CD14-positive monocyte (primary cell): ENCODE data around the gene ZNF774. TPM values are rescaled to one million over a fixed set of nuclear protein-coding genes. Genes with fewer than 3 reads are reported as not detected.

Experiments used
- DNase-seq, 3 donors: peaks; one replicate each; pipeline ENCODE4 v3.0.0-alpha.2; 2011 to 2022
- H2AFZ ChIP-seq: 2 replicates; pipeline ENCODE4 v1.6.0; 2012; ENCODE audit warnings: mild to moderate bottlenecking, low read depth, low read length, inconsistent platforms; ENCODE audit not compliant: insufficient read depth, poor library complexity, severe bottlenecking
- H3K27ac ChIP-seq, 2 donors: 1 replicate in 1 of 2; 2 replicates in 1 of 2; pipeline ENCODE4 v1.5.1; 2012 to 2013; ENCODE audit warnings: low read length in 2 of 2, control low read depth in 1 of 2, inconsistent platforms in 1 of 2, low read depth in 1 of 2, mild to moderate bottlenecking in 1 of 2
- H3K27me3 ChIP-seq, 2 donors: one replicate each; pipeline versions ENCODE4 v1.6.0 to v1.6.1; 2011 to 2013; ENCODE audit warnings: low read length in 2 of 2; ENCODE audit not compliant: control insufficient read depth in 2 of 2, insufficient read depth in 2 of 2
- H3K36me3 ChIP-seq, 2 donors: replicated peaks in 1 of 2; 1 replicate in 1 of 2; 2 replicates in 1 of 2; pipeline versions ENCODE4 v1.5.1 to v1.6.1; 2012 to 2013; ENCODE audit warnings: low read length in 2 of 2, control low read depth in 1 of 2, inconsistent platforms in 1 of 2, mild to moderate bottlenecking in 1 of 2; ENCODE audit not compliant: insufficient read depth in 2 of 2, control insufficient read depth in 1 of 2
- H3K4me1 ChIP-seq, 2 donors: 1 replicate in 1 of 2; 2 replicates in 1 of 2; pipeline versions ENCODE4 v1.5.1 to v1.6.1; 2012 to 2013; ENCODE audit warnings: low read length in 2 of 2, control low read depth in 1 of 2, inconsistent platforms in 1 of 2, mild to moderate bottlenecking in 1 of 2, moderate library complexity in 1 of 2; ENCODE audit not compliant: insufficient read depth in 2 of 2, control insufficient read depth in 1 of 2
- H3K4me2 ChIP-seq: replicated peaks from 2 replicates; pipeline ENCODE3; 2012; ENCODE audit warnings: low read length, moderate library complexity, mild to moderate bottlenecking; ENCODE audit not compliant: poor library complexity, severe bottlenecking; ENCODE audit errors: extremely low read depth
- H3K4me3 ChIP-seq, 3 experiments: fragments of 200-600 bp in 1 of 3; sonication (generic) in 1 of 3; replicated peaks in 1 of 3; 1 replicate in 2 of 3; 2 replicates in 1 of 3; pipeline ENCODE4 v1.5.1; 2011 to 2013; ENCODE audit warnings: low read length in 3 of 3, mild to moderate bottlenecking in 3 of 3, control low read depth in 2 of 3, low read depth in 2 of 3, inconsistent platforms in 1 of 3, moderate library complexity in 1 of 3
- H3K79me2 ChIP-seq: 2 replicates; pipeline ENCODE4 v1.6.0; 2012; ENCODE audit warnings: mild to moderate bottlenecking, control low read depth, inconsistent platforms, low read length, moderate library complexity; ENCODE audit not compliant: insufficient read depth
- H3K9ac ChIP-seq: 2 replicates; pipeline ENCODE4 v1.6.0; 2017; ENCODE audit warnings: low read length, mild to moderate bottlenecking; ENCODE audit not compliant: insufficient read depth, poor library complexity, severe bottlenecking
- H3K9me3 ChIP-seq, 2 donors: replicated peaks in 1 of 2; 1 replicate in 1 of 2; 2 replicates in 1 of 2; pipeline versions ENCODE4 v1.5.1 to v1.6.1; 2012 to 2013; ENCODE audit warnings: low read length in 2 of 2, control low read depth in 1 of 2; ENCODE audit not compliant: control insufficient read depth in 1 of 2, insufficient read depth in 1 of 2
- H4K20me1 ChIP-seq: 2 replicates; pipeline ENCODE4 v1.6.0; 2012; ENCODE audit warnings: mild to moderate bottlenecking, low read length, control low read depth, moderate library complexity; ENCODE audit not compliant: insufficient read depth
- H3K27ac Mint-ChIP-seq, 7 donors: one replicate each; pipeline ENCODE4 v1.8.0; 2020; ENCODE audit warnings: mild to moderate bottlenecking in 7 of 7, mixed read lengths in 7 of 7, moderate library complexity in 6 of 7, inconsistent platforms in 2 of 7
- H3K27me3 Mint-ChIP-seq, 3 donors: one replicate each; pipeline ENCODE4 v1.8.0; 2021 to 2022; ENCODE audit warnings: low read depth in 3 of 3, mild to moderate bottlenecking in 3 of 3, mixed read lengths in 3 of 3, moderate library complexity in 3 of 3, inconsistent platforms in 1 of 3
- H3K36me3 Mint-ChIP-seq, 2 donors: one replicate each; pipeline ENCODE4 v1.8.0; 2020; ENCODE audit warnings: mixed read lengths in 2 of 2, inconsistent platforms in 1 of 2, mild to moderate bottlenecking in 1 of 2
- H3K4me1 Mint-ChIP-seq: one replicate; pipeline ENCODE4 v1.8.0; 2020; ENCODE audit warnings: mild to moderate bottlenecking, mixed read lengths
- H3K4me3 Mint-ChIP-seq, 2 donors: one replicate each; pipeline ENCODE4 v1.8.0; 2020; ENCODE audit warnings: mild to moderate bottlenecking in 2 of 2, mixed read lengths in 2 of 2, moderate library complexity in 1 of 2
- H3K9me3 Mint-ChIP-seq, 7 donors: one replicate each; pipeline ENCODE4 v1.8.0; 2020 to 2022; ENCODE audit warnings: mixed read lengths in 7 of 7, mild to moderate bottlenecking in 6 of 7, moderate library complexity in 6 of 7, inconsistent platforms in 2 of 7
- WGBS: methylation state at CpG from one replicate; pipeline ENCODE4 v1.1.5; 2013; ENCODE audit warnings: missing lambda C conversion rate; ENCODE audit not compliant: insufficient coverage; 5-methylcytosine and 5-hydroxymethylcytosine counted together
- intact Hi-C, 2 donors: fragments of 100-400 bp; cut with micrococcal nuclease; formaldehyde crosslinking; loops; one replicate each; pipeline versions ENCODE4 v1.15.0 to v1.15.1; 2023
- polyA plus RNA-seq, 3 donors: library from polyadenylated mRNA; depleted of rRNA in 1 of 3; unstranded in 2 of 3; stranded (reverse) in 1 of 3; fragments of 300-500 nt in 2 of 3; fragments of >200 nt in 1 of 3; fragmentation: Illumina TruSeq in 2 of 3; gene quantifications; 1 replicate in 2 of 3; 2 replicates in 1 of 3; pipeline ENCODE4 v1.2.3, GENCODE V29; 2012 to 2021
- TF ChIP-seq, protein P1 (sequence below): fragments of 200-600 bp; IDR thresholded peaks from one replicate; pipeline ENCODE4 v1.8.0; 2022; ENCODE audit warnings: antibody characterized with exemption, mild to moderate bottlenecking

Gene ZNF774
- polyA plus RNA-seq, 3 donors, result 0.12 to 0.23 TPM; not detected in 1

DNA sequence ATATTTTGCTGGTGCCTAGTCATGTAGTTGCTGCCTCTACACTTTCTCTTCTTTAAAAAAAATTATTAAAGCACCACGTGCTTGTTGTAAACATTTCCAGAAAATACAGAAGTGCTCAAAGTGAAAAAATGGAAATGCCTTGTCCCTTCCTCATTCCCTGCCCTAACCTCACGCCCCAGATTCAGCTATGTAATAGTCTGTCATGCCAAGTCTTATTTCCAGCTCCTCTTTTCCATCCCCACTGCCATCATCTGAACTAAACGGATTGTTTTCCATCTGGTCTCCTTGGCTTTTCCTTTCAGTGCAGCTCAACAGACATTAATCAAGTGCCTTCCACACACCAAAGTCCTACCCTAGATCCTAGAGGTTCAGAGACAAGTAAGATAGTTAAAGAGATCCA lies 15.5 kb downstream of the ZNF774 start:
- H3K27ac Mint-ChIP-seq, result peak overlapping the region; percentile 65 to 91 (median 88)
- H3K4me1 ChIP-seq, result peaks cover 37 to 38% of the 10 kb centered on the region in 2 donors
- peak overlapping the region; percentile 11 to 73 for H3K4me3 Mint-ChIP-seq
- no peaks in the 10 kb centered on the region for H3K36me3 ChIP-seq
- H3K27me3 Mint-ChIP-seq, result peaks cover 3 to 9% (median 5%) of the 10 kb centered on the region in 3 donors
- H2AFZ ChIP-seq, result no peak overlapping the region
- WGBS, result no CpG with 5 or more reads among the region's 3 CpGs
- H3K4me3 ChIP-seq, result peak overlapping the region in 1 of 3 experiments; percentile 52
- H3K27ac ChIP-seq, result peak overlapping the region; percentile 0 to 66
- no peaks in the 10 kb centered on the region for H4K20me1 ChIP-seq
- DNase-seq, result peak; percentile 53 to 63 (median 59)
- peaks cover 0 to 5% (median 0%) of the 10 kb centered on the region in 7 donors for H3K9me3 Mint-ChIP-seq
- H3K9me3 ChIP-seq, result no peaks in the 10 kb centered on the region
- H3K36me3 Mint-ChIP-seq, result peaks cover 2% of the 10 kb centered on the region in 2 donors
- H3K4me1 Mint-ChIP-seq, result peaks cover 35% of the 10 kb centered on the region
- intact Hi-C loops, result loop anchor here in 1 of 2 donors (5.0 to 10.0 kb wide), 2 partner anchors 40 to 47 kb away; no protein-coding TSS in a partner anchor
- peak overlapping the region; percentile 52 for H3K4me2 ChIP-seq
- no peak overlapping the region for H3K9ac ChIP-seq
- no peaks in the 10 kb centered on the region for H3K27me3 ChIP-seq
- TF ChIP-seq, protein P1, sequence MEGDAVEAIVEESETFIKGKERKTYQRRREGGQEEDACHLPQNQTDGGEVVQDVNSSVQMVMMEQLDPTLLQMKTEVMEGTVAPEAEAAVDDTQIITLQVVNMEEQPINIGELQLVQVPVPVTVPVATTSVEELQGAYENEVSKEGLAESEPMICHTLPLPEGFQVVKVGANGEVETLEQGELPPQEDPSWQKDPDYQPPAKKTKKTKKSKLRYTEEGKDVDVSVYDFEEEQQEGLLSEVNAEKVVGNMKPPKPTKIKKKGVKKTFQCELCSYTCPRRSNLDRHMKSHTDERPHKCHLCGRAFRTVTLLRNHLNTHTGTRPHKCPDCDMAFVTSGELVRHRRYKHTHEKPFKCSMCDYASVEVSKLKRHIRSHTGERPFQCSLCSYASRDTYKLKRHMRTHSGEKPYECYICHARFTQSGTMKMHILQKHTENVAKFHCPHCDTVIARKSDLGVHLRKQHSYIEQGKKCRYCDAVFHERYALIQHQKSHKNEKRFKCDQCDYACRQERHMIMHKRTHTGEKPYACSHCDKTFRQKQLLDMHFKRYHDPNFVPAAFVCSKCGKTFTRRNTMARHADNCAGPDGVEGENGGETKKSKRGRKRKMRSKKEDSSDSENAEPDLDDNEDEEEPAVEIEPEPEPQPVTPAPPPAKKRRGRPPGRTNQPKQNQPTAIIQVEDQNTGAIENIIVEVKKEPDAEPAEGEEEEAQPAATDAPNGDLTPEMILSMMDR, result no peak
- H3K79me2 ChIP-seq, result no peaks in the 10 kb centered on the region

DNA sequence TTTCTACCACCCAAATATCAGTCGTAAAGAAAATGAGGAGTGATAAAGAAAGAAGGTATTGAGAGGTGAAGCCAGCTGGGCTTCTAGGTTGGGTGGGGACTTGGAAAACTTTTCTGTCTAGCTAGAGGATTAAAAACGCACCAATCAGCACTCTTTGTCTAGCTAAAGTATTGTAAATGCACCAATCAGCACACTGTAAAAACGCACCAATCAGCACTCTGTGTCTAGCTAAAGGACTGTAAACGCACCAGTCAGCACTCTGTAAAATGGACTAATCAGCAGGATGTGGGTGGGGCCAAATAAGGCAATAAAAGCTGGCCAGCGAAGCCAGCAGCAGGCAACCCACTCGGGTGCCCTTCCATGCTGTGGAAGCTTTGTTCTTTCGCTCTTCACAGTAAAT lies 23.0 kb downstream of the ZNF774 start:
- no peaks in the 10 kb centered on the region for H4K20me1 ChIP-seq
- no peaks in the 10 kb centered on the region for H3K36me3 ChIP-seq
- Mint-ChIP-seq H3K4me3 (no peak overlapping the region), H3K36me3 (peaks cover 4 to 7% of the 10 kb centered on the region in 2 donors), H3K4me1 (peaks cover 19% of the 10 kb centered on the region), H3K27ac (no peak overlapping the region), H3K27me3 (peaks cover 3 to 14% (median 12%) of the 10 kb centered on the region in 3 donors), H3K9me3 (peaks cover 8 to 31% (median 20%) of the 10 kb centered on the region in 7 donors)
- H3K27ac ChIP-seq, result no peak overlapping the region
- no peak overlapping the region for H2AFZ ChIP-seq
- H3K9ac ChIP-seq, result no peak overlapping the region
- no peak for DNase-seq
- TF ChIP-seq, protein P1, result no peak
- intact Hi-C loops, result no loop called here
- H3K79me2 ChIP-seq, result no peaks in the 10 kb centered on the region
- H3K4me1 ChIP-seq, result peaks cover 19 to 23% of the 10 kb centered on the region in 2 donors
- H3K27me3 ChIP-seq, result no peaks in the 10 kb centered on the region
- 99% methylated on average over 5 of the region's 7 CpGs for WGBS
- no peak overlapping the region for H3K4me2 ChIP-seq
- H3K9me3 ChIP-seq, result peaks cover 17 to 25% of the 10 kb centered on the region in 2 donors
- H3K4me3 ChIP-seq, result no peak overlapping the region
